PC-3 (cell line): Measurements from ENCODE around the gene PIGQ. TPM values are rescaled to one million over a fixed set of nuclear protein-coding genes. Genes with fewer than 3 reads are reported as not detected.

Source experiments
- ATAC-seq: fragments of 200-7000 bp; cut with Tn5 transposase; 2 replicates; pipeline ENCODE4 v1.9.1; 2020; ENCODE audit warnings: mild to moderate bottlenecking, moderate library complexity
- BruUV-seq: library from RNA; stranded (reverse); fragments of 400-500 nt; replicated peaks from 2 replicates; lab custom pipeline; 2021; lab: Mats Ljungman, UMichigan
- CTCF ChIA-PET: fragments of 300-600 bp; sonication (Branson Sonifier 250); formaldehyde crosslinking; loops from one replicate; lab custom pipeline; 2022; ENCODE audit warnings: antibody characterized with exemption; lab: Charles Lee
- POLR2A ChIA-PET: fragments of 300-600 bp; sonication (Branson Sonifier 250); formaldehyde crosslinking; loops from one replicate; lab custom pipeline; 2022; ENCODE audit warnings: antibody characterized with exemption; ENCODE audit not compliant: unreplicated experiment; lab: Charles Lee
- DNase-seq: peaks from one replicate; pipeline ENCODE4 v3.0.0-alpha.2; 2015
- H2AFZ ChIP-seq: fragments of 300-600 bp; sonication (generic); 2 replicates; pipeline ENCODE4 v1.6.0; 2016; ENCODE audit warnings: antibody characterized with exemption, low read length
- H3F3A ChIP-seq: fragments of 300-600 bp; sonication (generic); one replicate; pipeline ENCODE4 v1.6.0; 2017; ENCODE audit warnings: antibody characterized with exemption, low read length, control low read depth, mild to moderate bottlenecking; ENCODE audit not compliant: unreplicated experiment
- H3K27ac ChIP-seq: fragments of 300-600 bp; sonication (generic); 2 replicates; pipeline ENCODE4 v1.5.1; 2016; ENCODE audit warnings: mild to moderate bottlenecking, low read length
- H3K27me3 ChIP-seq: fragments of 300-600 bp; sonication (generic); 2 replicates; pipeline ENCODE4 v1.6.1; 2016; ENCODE audit warnings: low read length, mixed read lengths
- H3K36me3 ChIP-seq: fragments of 300-600 bp; sonication (generic); 2 replicates; pipeline ENCODE4 v1.6.1; 2016; ENCODE audit warnings: low read depth, mixed run types, low read length, mixed read lengths
- H3K4me1 ChIP-seq: fragments of 300-600 bp; sonication (generic); 2 replicates; pipeline ENCODE4 v1.5.1; 2016; ENCODE audit warnings: low read length; ENCODE audit not compliant: insufficient read depth
- H3K4me2 ChIP-seq: fragments of 300-600 bp; sonication (generic); 2 replicates; pipeline ENCODE4 v1.6.0; 2016; ENCODE audit warnings: low read length
- H3K4me3 ChIP-seq: fragments of 300-600 bp; sonication (generic); 2 replicates; pipeline ENCODE4 v1.5.1; 2016; ENCODE audit warnings: mild to moderate bottlenecking, low read length, mixed read lengths
- H3K79me2 ChIP-seq: fragments of 300-600 bp; sonication (generic); 2 replicates; pipeline ENCODE4 v1.6.1; 2017; ENCODE audit warnings: low read length, mixed read lengths
- H3K9ac ChIP-seq: fragments of 300-600 bp; sonication (generic); 2 replicates; pipeline ENCODE4 v1.6.0; 2016; ENCODE audit warnings: mild to moderate bottlenecking, low read length
- H3K9me2 ChIP-seq: fragments of 300-600 bp; sonication (generic); replicated peaks from 2 replicates; pipeline ENCODE4 v1.6.1; 2016; ENCODE audit warnings: mixed run types, low read length, mixed read lengths
- H3K9me3 ChIP-seq: fragments of 300-600 bp; sonication (generic); 2 replicates; pipeline ENCODE4 v1.6.1; 2016; ENCODE audit warnings: low read length, mixed read lengths
- H4K20me1 ChIP-seq: fragments of 300-600 bp; sonication (generic); 2 replicates; pipeline ENCODE4 v1.6.1; 2016; ENCODE audit warnings: low read length, mixed read lengths
- CTCF ChIP-seq: fragments of 300-600 bp; sonication (generic); conservative IDR thresholded peaks from 2 replicates; pipeline ENCODE4 v1.5.1; 2017; ENCODE audit warnings: antibody characterized with exemption, low read depth, mild to moderate bottlenecking, low read length
- EZH2 ChIP-seq: fragments of 300-600 bp; sonication (generic); IDR thresholded peaks from one replicate; pipeline ENCODE4 v1.6.1; 2017; ENCODE audit warnings: antibody characterized with exemption, mild to moderate bottlenecking, low read length; ENCODE audit not compliant: unreplicated experiment
- EZH2phosphoT487 ChIP-seq: fragments of 300-600 bp; sonication (generic); IDR thresholded peaks from 2 replicates; pipeline ENCODE4 v1.6.1; 2018; ENCODE audit warnings: mild to moderate bottlenecking, antibody characterized with exemption, low read length, borderline replicate concordance
- intact Hi-C: fragments of 100-400 bp; cut with micrococcal nuclease; formaldehyde crosslinking; loops from 2 replicates; pipeline ENCODE4 v1.9.0; 2023
- total RNA-seq: library from RNA; depleted of rRNA; stranded (reverse); fragments of >200 nt; gene quantifications from 2 replicates; pipeline ENCODE4 v1.2.3, GENCODE V29; 2014

PIGQ gene
- total RNA-seq, 1 experiment from 2014 or later = 36.0 TPM

- H3K4me2 ChIP-seq = no peak overlapping the region
- BruUV-seq = no TSS peak
- POLR2A ChIA-PET = no interaction called here
- ATAC-seq (no peak), DNase-seq (no peak)
- no peaks in the 10 kb centered on the region for H3K9me2 ChIP-seq
- no peak overlapping the region for H2AFZ ChIP-seq
- no peaks in the 10 kb centered on the region for H3K27me3 ChIP-seq
- TF ChIP-seq CTCF (no peak), EZH2phosphoT487 (no peak), EZH2 (no peak)
- H3K9me3 ChIP-seq = no peaks in the 10 kb centered on the region
- no peaks in the 10 kb centered on the region for H3K36me3 ChIP-seq
- peaks cover 19% of the 10 kb centered on the region for H3K4me1 ChIP-seq
- H3K27ac ChIP-seq = no peak overlapping the region
- no peak overlapping the region for H3K4me3 ChIP-seq
- H3F3A ChIP-seq = no peaks in the 10 kb centered on the region
- CTCF ChIA-PET = no interaction called here
- H4K20me1 ChIP-seq = no peaks in the 10 kb centered on the region
- H3K9ac ChIP-seq = no peak overlapping the region
- intact Hi-C loops = loop anchor here (10.0 kb wide), 1 partner anchor 62 kb away; no protein-coding TSS in a partner anchor
- H3K79me2 ChIP-seq = peaks cover 28% of the 10 kb centered on the region
Measured at GRCh38 chr16:523097-523741, 46.5 kb upstream of the PIGQ start.

- no peak for DNase-seq
- no peak overlapping the region for H3K9ac ChIP-seq
- no peaks in the 10 kb centered on the region for H3K9me3 ChIP-seq
- ChIA-PET CTCF (no interaction called here), POLR2A (no interaction called here)
- peak overlapping the region; percentile 100 for H3K4me2 ChIP-seq
- H2AFZ ChIP-seq = no peak overlapping the region
- H3K27me3 ChIP-seq = no peaks in the 10 kb centered on the region
- H3K36me3 ChIP-seq = no peaks in the 10 kb centered on the region
- H4K20me1 ChIP-seq = peaks cover 8% of the 10 kb centered on the region
- ATAC-seq = no peak
- peaks cover 24% of the 10 kb centered on the region for H3K4me1 ChIP-seq
- TF ChIP-seq EZH2 = no peak
- no peak for TF ChIP-seq EZH2phosphoT487
- TF ChIP-seq CTCF = no peak
- intact Hi-C loops = loop anchor here (10.0 kb wide), 1 partner anchor 60 kb away; no protein-coding TSS in a partner anchor
- no peak overlapping the region for H3K4me3 ChIP-seq
- peaks cover 41% of the 10 kb centered on the region for H3K79me2 ChIP-seq
- H3K9me2 ChIP-seq = no peaks in the 10 kb centered on the region
- no peak overlapping the region for H3K27ac ChIP-seq
- no peaks in the 10 kb centered on the region for H3F3A ChIP-seq
- BruUV-seq = no TSS peak
Measured at GRCh38 chr16:524274-525040, 45.3 kb upstream of the PIGQ start.

DNA sequence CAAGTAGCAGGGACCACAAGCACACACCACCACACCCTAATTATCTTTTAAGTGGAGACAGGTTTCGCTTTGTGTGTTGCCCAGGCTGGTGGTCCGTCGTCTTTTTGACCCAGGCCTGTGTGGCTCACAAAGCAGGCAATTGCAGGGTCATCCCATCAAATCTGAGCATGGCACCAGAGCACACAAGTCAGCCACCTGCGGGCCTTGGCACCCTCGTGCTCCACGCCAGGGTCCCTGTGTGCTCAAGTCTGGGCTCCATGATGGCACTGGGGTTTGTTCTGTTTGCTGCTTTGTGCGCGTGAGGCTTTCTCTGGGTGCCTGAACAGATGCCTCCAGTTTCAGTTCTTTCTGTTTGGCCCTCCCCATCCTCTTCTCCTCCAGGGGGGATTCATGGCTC is 44.6 kb upstream of the PIGQ start:
- Histone ChIP-seq H2AFZ (no peak overlapping the region), H3K27me3 (no peaks in the 10 kb centered on the region), H3K9ac (no peak overlapping the region), H3K4me1 (peaks cover 26% of the 10 kb centered on the region), H3K4me2 (peak overlapping the region; percentile 100), H3K36me3 (no peaks in the 10 kb centered on the region), H4K20me1 (peaks cover 15% of the 10 kb centered on the region), H3K9me2 (no peaks in the 10 kb centered on the region), H3K79me2 (peaks cover 47% of the 10 kb centered on the region), H3K9me3 (no peaks in the 10 kb centered on the region), H3K4me3 (no peak overlapping the region; the same call in 1 of the 2 replicates), H3F3A (no peaks in the 10 kb centered on the region), H3K27ac (peak overlapping the region; percentile 84)
- TF ChIP-seq CTCF (no peak), EZH2phosphoT487 (no peak), EZH2 (no peak)
- BruUV-seq = no TSS peak
- ChIA-PET POLR2A (no interaction called here), CTCF (no interaction called here)
- intact Hi-C loops = loop anchor here (10.0 kb wide), 1 partner anchor 60 kb away; no protein-coding TSS in a partner anchor
- DNase-seq (no peak), ATAC-seq (no peak)
